Measurements from ENCODE around the gene ANKS1B.
"Not testable (repeated sequence)": the region's sequence is repeated elsewhere in the genome, so short reads cannot be mapped to it uniquely, and the experiment has no call there.

Gene ANKS1B

GRCh38 chr12:99039367-99040120 is 945.2 kb downstream of the ANKS1B start:
- no peak for DNase-seq

- DNase-seq, result no peak
These were observed 948.2 kb downstream of the ANKS1B start for GRCh38 chr12:99036566-99036965.

- no peak for DNase-seq
These were observed 948.9 kb downstream of the ANKS1B start for GRCh38 chr12:99035803-99036202.

- DNase-seq, result not testable (repeated sequence)
These were observed 950.5 kb downstream of the ANKS1B start for GRCh38 chr12:99034201-99034600.

- no peak for DNase-seq
These were observed 955.0 kb downstream of the ANKS1B start for GRCh38 chr12:99029511-99030271.

- no peak for DNase-seq
These were observed 957.3 kb downstream of the ANKS1B start for GRCh38 chr12:99027461-99027860.

- no peak for DNase-seq
These were observed 957.7 kb downstream of the ANKS1B start for GRCh38 chr12:99027055-99027393.

GRCh38 chr12:99026332-99027054 is 958.2 kb downstream of the ANKS1B start:
- no peak for DNase-seq

- no peak for DNase-seq
These were observed 959.9 kb downstream of the ANKS1B start for GRCh38 chr12:99024870-99025269.

- DNase-seq, result no peak
These were observed 960.5 kb downstream of the ANKS1B start for GRCh38 chr12:99024191-99024590.

- no peak for DNase-seq
These were observed 963.9 kb downstream of the ANKS1B start for GRCh38 chr12:99020871-99021270.

- DNase-seq, result no peak
These were observed 964.9 kb downstream of the ANKS1B start for GRCh38 chr12:99019798-99020197.

GRCh38 chr12:99017971-99018370 is 966.8 kb downstream of the ANKS1B start:
- no peak for DNase-seq

GRCh38 chr12:99009654-99010296 is 975.0 kb downstream of the ANKS1B start:
- no peak for DNase-seq

- DNase-seq, result no peak
These were observed 979.1 kb downstream of the ANKS1B start for GRCh38 chr12:99005601-99006000.

GRCh38 chr12:99004799-99005466 is 979.8 kb downstream of the ANKS1B start:
- DNase-seq, result no peak

GRCh38 chr12:99002731-99003130 is 982.0 kb downstream of the ANKS1B start:
- DNase-seq, result no peak

GRCh38 chr12:99002156-99002555 is 982.6 kb downstream of the ANKS1B start:
- no peak for DNase-seq

GRCh38 chr12:98999559-98999958 is 985.2 kb downstream of the ANKS1B start:
- DNase-seq, result no peak

- no peak for DNase-seq
These were observed 985.9 kb downstream of the ANKS1B start for GRCh38 chr12:98998697-98999299.

- DNase-seq, result no peak
These were observed 986.8 kb downstream of the ANKS1B start for GRCh38 chr12:98997899-98998298.

GRCh38 chr12:98990648-98991047 is 994.1 kb downstream of the ANKS1B start:
- DNase-seq, result no peak
